NCI-H82 treated with DMSO at 0.1 percent for 48 hours (cell line): ENCODE data around the gene DZANK1.
"Not testable (repeated sequence)": the region's sequence is repeated elsewhere in the genome, so short reads cannot be mapped to it uniquely, and the experiment has no call there.

Source experiments
- DNase-seq: peaks from one replicate; lab custom pipeline; 2025; ENCODE audit not compliant: unreplicated experiment; lab: John Stamatoyannopoulos, UW

The DZANK1 gene

GRCh38 chr20:18380908-18381529, 85.8 kb downstream of the DZANK1 start:
- DNase-seq: no peak

- DNase-seq: no peak
These were observed 88.8 kb downstream of the DZANK1 start for GRCh38 chr20:18377896-18378481.

- DNase-seq: not testable (repeated sequence)
These were observed 91.3 kb downstream of the DZANK1 start for GRCh38 chr20:18375551-18375950.

GRCh38 chr20:18372296-18372695, 94.5 kb downstream of the DZANK1 start:
- DNase-seq: no peak

GRCh38 chr20:18364768-18365167, 102.1 kb downstream of the DZANK1 start:
- DNase-seq: no peak

GRCh38 chr20:18363708-18364107, 103.1 kb downstream of the DZANK1 start:
- DNase-seq: peak; percentile 45

GRCh38 chr20:18362916-18363315, 103.9 kb downstream of the DZANK1 start:
- DNase-seq: no peak

- DNase-seq: peak; percentile 78
These were observed 105.2 kb downstream of the DZANK1 start for GRCh38 chr20:18361678-18362077.

GRCh38 chr20:18360635-18361034, 106.2 kb downstream of the DZANK1 start:
- DNase-seq: no peak

GRCh38 chr20:18359854-18360253, 107.0 kb downstream of the DZANK1 start:
- no peak for DNase-seq

- not testable (repeated sequence) for DNase-seq
These were observed 117.1 kb downstream of the DZANK1 start for GRCh38 chr20:18349749-18350148.
